HG02571 (cell line): ENCODE data around the gene ZNF697.
"Not testable (repeated sequence)": the region's sequence is repeated elsewhere in the genome, so short reads cannot be mapped to it uniquely, and the experiment has no call there.

Experiments
- ATAC-seq: cut with Tn5 transposase; IDR thresholded peaks from one replicate; pipeline ENCODE4 v1.9.1; 2021; ENCODE audit warnings: mild to moderate bottlenecking, moderate library complexity; ENCODE audit not compliant: unreplicated experiment

Gene ZNF697

DNA sequence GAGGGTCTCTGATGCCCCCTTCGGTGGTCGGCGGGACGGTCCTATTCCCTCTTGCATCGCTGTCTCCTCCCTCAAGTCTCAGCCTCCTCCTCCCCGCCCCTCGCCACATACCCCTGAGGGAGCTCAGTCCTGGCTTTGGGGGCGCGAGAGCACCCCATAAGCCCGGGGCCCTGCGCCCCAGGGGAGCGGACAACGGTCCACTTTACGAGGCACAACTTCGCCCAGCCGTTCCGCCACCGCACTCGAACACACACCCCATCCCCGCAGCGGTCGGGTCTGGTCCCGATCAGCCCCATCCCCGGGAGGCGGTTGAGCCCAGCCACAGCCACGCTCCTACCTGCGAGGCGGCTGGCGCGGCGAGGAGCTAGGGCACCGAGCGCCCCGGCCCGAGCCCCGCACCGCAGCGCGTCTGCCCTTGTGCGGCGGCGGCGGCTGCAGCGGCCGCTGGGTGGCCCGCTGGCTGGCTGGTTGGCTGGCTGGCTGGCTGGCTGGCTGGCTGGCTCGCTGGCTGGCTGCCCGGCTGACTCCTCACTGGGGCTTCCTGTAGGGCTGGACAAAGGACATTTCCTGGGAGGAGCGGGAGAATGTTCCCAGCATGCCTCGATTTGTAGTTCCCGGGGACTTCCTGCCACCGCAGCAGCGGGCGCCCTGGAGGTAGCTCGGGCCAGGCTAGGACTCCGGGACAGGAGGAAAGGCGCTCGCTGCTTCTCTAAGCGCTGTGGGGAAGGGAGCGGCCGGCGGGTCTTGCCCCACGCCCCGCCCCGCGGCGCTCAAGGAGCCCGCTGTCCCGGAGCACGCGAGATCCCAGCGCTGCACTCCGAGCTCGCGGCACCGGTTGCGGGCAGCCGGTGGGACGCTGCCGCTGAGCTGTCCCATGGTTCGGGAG lies at the start of gene ZNF697:
ZNF697 (minus strand) TSS at position 533 of the 886 bp plus-strand sequence. CDS start 22,166 bp downstream, outside the sequence.
- ATAC-seq: peak; percentile 66

DNA sequence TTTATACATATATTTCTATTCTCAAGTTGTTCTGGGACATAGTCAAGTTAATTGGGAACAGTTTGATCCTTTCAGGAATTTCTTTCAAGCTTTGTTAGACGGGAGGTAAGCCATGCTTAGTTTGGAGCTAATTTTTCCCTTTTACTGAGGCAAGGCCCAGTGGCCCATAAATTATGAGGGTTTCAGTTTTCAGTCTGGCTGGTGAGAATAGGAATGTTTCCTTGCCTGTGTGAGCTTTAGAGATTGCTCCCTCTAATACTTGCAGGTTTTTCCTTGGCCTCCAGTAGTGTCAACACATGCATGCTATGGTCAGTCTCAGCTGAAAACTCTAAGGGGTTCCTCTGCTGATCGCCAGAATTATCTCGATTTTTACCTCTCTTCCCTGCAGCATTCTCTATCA lies 49.5 kb upstream of the ZNF697 start:
- ATAC-seq: no peak

DNA sequence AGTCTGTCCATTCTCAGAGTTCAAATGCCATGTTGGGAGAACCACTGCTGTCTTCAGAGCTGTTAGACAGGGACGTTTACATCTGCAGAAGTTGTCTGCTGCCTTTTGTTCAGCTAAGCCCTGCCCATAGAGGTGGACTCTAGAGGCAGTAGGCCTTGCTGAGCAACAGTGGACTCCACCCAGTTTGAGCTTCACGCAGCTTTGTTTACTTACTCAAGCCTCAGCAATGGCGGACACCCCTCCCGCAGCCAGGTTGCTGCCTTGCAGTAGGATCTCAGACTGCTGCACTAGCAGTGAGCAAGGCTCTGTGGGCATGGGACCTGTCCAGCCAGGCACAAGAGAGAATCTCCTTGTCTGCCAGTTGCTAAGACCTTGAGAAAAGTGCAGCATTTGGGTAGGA lies 48.8 kb upstream of the ZNF697 start:
- not testable (repeated sequence) for ATAC-seq

DNA sequence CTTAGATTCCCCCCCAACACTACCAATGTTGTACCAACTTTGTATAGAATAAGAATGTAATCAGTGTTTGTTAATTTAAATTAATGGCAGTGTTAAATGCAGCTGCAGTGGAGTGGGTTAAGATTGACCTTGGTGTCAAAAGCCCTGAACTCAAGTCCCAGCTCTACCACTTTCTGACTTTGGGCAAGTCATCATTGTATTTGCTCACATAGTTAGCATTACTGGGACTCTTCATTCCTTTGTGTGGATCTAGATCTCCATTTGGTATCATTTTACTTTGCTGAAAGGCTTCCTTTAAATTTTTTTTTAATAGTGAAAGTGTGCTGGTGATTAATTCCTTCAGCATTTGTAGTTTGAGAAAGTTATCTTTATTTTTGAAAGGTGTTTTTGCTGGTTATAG lies 41.4 kb upstream of the ZNF697 start:
- no peak for ATAC-seq

DNA sequence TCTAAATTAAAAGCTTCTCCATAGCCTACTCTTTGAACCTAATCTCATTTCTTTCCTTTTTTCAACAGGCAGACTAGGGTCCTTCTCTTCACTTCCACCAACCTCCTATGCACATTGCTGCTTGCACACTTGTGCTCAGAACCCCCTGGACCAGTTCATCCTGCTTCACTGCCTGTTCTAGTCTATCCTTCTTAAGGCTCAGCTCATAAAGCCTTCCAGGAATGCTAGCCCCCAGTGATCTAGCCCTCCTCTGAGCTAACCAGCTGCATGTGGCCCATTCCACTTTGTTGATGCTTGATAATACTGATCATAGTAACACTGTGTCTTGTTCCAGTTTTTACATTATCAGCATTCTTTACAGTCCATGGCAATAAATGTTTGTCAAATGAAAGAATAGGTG lies 40.7 kb upstream of the ZNF697 start:
- ATAC-seq: no peak

DNA sequence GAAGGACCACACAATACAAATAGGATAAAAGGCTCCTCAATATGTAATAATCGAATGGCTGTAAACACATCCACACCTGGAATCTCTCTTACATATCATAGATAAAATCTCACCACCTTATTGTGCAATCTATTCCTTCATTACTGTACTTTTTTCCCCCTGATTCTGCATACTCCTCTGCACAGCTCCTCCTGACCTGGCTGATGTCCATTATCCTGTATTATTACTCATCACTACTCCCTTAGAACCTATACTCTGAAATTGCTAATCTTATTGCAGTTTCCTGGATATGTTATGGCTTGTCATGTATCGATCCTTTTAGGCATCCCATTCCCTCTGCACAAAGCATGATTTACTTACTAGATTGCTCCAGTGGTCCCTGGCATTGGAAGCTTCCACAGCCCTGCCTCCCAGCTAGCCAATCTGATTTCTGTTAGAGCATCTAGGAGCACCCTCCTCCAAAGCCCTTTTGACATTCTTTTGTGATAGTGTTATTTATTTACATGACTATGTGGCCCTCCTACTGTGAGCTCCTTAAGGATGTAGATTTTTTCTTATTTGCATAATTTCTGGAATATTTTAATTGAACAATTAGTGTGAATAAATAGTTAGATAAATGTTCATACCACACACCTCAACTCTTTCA lies 39.5 kb upstream of the ZNF697 start:
- ATAC-seq: no peak

DNA sequence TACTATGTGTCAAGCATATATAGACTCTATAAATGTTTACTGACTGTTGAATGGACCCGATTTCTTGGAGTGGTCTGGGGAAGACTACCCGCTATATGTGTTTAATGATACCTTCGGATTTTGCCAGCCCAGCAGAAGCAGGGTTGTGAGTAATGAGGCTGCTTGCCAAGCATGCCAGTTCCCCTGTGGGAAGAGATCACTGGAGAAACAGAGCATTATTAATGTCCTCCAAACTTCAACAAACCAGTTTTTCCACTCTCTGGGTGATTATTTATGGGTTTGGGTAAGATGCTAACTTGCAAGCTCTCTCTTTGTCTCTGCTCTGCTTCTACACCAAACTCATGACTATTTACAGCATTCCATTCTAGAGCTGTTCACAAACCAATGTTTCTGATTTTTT lies 38.6 kb upstream of the ZNF697 start:
- no peak for ATAC-seq

DNA sequence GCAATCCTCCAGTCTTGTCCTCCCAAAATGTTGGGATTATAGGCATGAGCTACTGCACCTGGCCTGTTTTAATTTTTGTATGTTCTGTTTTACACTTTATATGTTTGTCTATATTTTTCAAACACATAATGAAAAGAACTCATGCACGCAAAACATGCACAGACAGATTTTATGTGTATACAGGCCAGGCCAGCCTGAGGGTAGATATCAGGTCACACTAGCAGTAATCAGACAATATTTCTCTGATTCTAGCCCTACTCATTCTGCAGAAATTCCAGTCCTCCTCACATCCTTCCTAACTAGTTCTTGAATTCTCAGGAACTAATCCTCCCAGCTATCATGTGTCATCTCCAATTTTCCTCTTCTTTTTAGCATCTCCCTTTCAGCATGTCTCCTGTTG lies 35.8 kb upstream of the ZNF697 start:
- ATAC-seq: no peak

DNA sequence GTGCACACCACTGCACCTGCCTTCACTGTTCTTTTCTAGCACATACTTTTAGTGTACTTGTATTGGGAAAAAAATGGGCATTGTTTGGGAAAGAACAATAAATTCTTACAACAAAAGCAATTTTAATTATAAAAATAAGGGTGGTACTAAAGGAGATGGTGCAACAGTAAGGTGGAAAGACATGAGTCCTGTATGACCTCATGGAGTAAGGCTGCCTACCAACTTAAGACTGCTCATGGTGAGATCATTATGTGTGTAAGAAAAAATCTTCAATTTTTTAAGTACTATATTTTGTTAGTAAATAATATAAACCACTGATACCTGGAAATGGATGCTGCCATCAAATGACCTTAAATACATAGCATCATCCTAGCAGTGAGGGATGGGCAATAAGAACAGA lies 34.1 kb upstream of the ZNF697 start:
- no peak for ATAC-seq

DNA sequence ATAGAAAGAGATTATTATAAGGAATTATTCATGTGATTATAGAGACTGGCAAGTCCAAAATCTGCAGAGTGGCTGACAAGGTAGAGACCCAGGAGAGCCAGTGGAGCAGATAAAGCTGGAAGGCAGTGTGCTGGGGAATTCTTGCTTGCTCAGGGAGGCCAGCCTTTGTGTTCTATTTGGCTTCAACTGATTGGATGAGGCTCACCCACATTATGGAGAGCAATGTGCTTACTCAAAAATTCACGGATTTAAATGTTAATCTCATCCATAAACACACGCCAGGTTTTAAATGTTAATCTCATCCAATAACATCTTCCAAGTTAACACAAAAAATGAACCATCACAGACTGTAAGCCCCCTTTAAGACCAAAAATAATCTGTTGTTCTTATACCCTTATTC lies 33.5 kb upstream of the ZNF697 start:
- ATAC-seq: no peak

DNA sequence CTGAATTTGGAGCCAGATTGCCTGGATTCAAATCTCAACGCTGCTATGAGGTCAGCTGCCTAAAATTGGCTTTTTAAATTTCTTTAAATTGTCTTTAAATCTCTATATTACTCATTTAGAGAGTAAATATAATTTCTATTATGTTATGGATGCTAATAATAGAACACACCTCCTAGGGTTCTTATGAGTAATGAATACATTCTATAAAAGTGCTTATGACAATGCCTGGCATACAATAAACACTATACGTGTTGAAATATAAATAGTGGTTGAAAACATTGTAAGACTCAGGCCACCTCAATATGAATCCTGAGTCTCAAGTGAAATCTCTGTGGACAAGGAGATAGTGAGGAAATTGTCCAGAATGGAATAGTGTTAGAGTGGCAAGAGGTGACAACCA lies 32.7 kb upstream of the ZNF697 start:
- ATAC-seq: no peak

DNA sequence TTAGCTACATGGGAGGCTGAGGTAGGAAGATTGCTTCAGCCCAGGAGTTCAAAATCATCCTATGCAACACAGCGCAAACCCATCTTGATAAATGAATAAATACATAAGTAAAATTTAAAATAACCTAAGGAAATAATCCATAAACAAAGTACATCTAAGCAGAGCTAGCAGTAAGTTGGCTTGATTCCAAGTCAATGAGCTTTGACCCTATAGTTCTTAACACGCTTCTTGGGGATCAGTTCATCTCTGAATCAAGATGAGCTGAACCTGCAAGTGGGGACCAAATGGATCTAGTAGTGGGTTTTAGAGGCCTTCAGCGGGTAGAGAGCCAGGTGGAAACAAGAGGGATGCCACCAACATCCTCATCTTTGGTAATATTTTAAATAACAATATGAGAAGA lies 32.1 kb upstream of the ZNF697 start:
- no peak for ATAC-seq

DNA sequence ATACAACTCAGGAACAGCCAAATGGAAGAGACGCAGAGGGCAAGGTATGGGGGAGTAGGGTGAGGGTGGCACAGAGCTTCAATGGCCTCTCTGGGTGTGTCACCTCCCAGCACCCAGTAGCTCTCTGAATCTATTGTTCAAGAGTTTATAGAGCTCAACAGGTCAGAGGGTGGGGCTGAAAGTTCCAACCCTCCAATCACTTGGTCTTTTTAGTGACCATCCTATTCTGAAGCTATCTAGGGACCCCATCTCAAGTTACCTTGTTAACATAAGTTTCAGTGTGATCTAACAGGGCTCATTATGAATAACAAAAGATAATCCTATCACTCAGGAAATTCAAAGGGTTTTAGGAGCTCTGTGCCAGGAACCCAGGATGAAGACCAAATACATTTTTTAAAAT lies 31.2 kb upstream of the ZNF697 start:
- no peak for ATAC-seq

DNA sequence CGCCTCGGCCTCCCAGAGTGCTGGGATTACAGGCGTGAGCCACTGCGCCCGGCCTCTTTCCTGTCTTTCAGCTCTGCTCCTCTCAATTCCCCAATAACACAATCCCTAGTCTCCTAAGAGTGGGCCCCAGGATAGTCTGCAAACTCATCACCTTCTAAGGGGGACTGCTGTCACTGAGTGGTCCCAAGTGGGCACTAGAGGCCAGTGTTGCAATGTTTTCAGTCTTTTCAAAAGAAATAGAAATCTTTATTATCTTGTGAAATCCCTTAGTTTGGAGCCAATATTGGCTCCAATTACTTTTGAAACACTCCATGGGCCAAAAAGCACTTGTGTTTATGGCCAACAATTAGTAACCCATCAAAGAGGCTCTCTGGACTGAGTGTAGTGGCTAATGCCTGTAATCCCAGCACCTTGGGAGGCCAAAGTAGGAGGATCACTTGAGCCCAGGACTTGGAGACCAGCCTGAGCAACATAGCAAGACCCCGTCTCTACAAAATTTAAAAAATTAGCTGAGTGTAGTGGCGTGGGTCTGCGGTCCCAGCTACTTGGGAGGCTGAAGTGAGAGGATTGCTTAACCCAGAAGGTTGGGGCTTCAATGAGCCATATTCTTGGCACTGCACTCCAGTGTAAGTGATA lies 28.6 kb upstream of the ZNF697 start:
- no peak for ATAC-seq

DNA sequence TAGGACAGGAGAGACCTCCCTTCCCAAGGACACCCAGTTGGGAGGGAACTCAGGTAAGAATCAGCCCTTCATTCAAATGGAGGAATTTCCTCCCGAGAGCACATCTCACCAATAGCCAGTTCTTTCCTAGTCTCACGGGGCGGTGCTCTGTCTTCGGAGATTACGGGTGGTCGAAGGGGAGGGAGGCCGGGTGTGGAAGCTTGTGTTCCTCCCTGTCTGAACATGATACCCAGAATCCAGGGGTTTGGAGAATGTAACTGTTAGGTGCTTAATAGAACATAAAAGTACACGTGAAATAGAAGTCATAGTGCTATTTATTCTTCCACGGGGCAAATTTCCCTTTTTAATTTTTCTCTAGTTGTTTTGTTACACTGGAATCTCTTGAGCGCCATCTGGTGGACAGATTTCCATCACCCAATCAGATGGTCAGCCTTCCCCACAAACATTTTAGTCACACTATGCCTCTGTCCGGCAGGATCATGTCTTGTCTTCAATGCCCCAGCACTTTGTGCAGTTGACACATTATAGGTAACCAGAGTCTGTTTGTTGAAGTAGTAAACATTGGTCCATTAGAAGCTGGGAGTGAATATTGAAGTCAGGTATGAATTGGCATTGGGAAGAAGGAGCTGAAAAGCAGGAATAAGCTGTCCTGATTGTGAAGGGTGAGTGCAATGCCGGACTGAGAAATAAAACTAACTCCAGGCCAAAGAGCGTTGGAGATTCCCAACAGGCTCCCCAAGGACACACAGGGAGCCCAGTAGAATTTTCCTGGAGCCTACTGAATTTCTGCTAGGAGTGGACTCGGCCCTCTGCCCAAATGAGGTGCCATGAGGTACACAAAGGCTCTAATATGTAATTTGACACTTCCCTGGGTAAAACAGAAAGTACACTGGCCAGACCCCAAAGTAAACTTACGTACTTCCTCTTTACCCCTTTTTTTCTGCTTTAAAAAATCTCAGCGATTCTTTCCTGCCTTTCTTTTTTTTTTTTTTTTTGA lies 27.6 kb upstream of the ZNF697 start:
- no peak for ATAC-seq

DNA sequence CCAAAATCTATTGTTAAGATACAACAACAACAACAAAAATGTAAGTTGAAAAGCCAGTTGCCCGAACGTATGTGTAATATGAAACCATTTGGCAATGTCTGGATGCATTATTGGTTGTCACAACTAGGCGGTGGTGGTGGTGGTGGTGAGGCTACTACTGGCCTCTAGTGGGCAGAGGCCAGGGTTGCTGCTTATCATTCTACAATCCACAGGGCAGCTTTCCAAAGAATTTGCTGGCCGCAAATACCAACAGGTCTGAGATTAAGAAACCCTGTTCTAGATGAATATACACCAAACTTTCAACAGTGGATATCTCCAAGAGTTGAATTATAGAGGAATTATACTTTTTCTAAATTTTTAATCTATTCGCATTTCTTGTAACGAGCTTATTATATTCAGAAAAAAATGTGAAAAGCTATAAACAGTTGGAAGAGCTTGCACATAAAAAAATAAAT lies 26.8 kb upstream of the ZNF697 start:
- ATAC-seq: no peak

DNA sequence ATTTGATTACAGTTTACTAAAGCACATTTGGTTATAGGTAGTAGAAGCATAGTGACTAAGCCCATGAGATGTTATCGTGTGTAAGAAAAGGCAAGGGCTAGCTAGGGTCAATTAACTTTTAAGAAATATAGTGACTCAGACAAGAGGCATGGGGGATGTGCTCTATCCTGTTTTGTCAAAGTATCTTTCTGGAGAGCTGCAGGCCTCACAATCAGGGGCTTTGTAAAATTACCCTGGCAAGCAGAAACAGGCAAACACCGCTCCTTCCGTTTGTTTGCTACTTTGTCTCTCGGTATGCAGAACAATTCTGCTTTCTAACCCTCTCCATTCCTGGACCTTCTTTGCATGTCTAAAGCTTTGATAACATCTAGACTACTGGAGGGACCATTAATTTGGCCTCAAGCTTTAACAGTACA lies 26.1 kb upstream of the ZNF697 start:
- ATAC-seq: no peak

DNA sequence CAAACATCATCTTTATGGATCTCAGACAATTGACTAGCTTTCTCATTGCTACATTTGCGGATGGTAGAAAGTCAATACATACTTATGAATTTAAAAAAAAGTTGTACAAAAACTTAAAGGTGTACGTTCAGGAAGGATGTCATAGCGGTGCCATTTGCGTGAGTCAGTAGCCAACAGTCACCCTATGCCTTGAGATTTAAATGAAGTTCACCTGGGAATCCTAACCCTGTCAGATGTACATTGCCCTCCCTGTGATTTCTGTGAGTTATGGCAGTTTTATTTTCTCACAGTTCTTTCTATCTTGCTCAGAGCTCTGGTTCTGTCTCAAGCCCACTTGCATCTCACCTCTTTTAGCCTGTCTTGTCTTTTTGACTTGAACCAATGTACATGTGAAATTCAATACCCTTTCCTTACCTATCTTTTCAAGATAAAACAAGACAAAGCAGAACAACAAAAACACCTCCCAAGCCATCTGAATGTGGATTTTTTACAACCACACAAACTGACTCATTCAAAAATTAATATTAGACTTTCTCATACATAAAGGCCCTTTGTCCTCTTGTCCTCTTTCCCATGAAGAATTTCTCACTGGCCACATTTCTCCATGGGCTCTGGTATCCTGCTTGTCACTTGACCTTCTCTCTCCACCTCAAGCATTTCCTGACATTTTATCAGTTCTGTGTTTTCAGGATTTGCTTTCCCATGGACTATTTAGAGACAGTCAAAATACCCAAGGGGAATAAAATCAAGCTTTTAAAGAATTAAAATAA lies 25.3 kb upstream of the ZNF697 start:
- no peak for ATAC-seq

DNA sequence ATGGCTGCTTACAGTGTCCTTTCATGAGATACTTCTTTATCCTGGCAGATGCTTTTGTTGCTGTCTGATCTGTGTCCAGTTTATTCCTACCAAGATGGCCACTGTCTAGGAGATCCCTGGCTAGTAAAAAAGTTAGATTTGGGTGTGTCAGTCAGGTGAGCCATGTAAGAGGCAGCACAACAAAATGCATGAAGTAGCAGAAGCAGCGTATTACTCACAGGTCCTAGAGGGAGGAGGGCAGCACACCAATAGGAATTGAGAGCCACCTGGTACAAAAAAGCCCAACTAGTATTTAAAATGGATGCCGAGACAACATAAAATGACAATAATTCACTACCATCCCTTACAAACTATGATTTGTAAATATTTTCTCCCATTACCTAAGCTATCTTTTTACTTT lies 22.8 kb upstream of the ZNF697 start:
- no peak for ATAC-seq

DNA sequence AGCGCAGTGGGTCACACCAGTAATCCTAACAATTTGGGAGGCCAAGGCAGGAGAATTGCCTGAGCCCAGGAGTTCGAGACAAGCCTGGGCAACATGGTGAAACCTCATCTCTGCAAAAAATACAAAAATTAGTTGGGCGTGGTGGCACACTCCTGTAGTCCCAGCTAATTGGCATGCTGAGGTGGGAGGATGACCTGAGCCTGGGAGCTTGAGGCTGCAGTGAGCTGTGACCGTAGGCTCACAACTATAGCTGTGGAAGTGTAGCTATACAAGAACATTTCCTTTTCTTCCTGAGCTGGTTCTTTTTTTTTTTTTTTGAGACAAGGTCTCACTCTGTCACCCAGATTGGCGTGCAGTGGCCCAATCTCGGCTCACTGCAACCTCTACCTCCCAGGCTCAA lies 19.1 kb upstream of the ZNF697 start:
- ATAC-seq: no peak
